GM12892 (cell line): ENCODE measurements around the gene C2orf76.
"Not testable (repeated sequence)": the region's sequence is repeated elsewhere in the genome, so short reads cannot be mapped to it uniquely, and the experiment has no call there.

Source experiments
- POLR2A ChIP-seq: IDR thresholded peaks from 2 replicates; pipeline ENCODE4 v1.6.1; 2011; ENCODE audit warnings: low read depth, low read length, control low read depth
- POLR2AphosphoS5 ChIP-seq: IDR thresholded peaks from 2 replicates; pipeline ENCODE4 v1.6.1; 2011; ENCODE audit warnings: low read depth, low read length, control low read depth

DNA sequence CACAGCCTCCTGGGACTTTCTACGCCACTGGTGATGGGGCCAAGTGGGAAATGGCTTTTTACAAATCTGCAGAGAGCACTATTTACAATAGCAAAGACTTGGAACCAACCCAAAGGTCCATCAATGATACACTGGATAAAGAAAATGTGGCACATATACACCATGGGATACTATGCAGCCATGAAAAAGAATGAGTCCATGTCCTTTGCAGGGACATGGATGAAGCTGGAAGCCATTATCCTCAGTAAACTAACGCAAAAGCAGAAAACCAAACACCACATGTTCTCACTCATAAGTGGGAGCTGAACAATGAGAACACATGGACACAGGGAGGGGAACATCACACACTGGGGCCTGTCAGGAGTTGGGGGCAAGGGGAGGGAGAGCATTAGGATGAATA lies 88.2 kb downstream of the C2orf76 start:
- not testable (repeated sequence) for TF ChIP-seq POLR2A, POLR2AphosphoS5
